ENCODE data around the gene ZBTB20.

DNA sequence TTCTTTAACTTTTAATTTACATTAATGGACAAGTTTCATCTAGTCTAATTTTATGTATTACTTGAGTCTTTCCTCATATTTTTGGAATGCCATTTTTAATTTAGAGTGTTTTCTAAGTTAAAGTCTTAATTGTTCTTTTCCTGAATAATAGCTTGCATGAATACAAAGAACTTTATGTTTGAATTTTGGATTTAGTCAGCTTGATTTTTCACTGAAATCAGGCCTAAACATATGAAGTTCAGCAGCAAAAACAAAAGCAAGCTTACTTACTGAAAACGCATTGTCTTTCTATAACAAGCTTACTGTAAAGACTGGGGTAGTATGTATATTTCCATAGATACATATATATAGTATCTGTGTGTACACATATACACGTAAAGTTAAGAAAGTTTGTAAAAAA, 126.0 kb downstream of the ZBTB20 start:
- TF ChIP-seq, protein P1, sequence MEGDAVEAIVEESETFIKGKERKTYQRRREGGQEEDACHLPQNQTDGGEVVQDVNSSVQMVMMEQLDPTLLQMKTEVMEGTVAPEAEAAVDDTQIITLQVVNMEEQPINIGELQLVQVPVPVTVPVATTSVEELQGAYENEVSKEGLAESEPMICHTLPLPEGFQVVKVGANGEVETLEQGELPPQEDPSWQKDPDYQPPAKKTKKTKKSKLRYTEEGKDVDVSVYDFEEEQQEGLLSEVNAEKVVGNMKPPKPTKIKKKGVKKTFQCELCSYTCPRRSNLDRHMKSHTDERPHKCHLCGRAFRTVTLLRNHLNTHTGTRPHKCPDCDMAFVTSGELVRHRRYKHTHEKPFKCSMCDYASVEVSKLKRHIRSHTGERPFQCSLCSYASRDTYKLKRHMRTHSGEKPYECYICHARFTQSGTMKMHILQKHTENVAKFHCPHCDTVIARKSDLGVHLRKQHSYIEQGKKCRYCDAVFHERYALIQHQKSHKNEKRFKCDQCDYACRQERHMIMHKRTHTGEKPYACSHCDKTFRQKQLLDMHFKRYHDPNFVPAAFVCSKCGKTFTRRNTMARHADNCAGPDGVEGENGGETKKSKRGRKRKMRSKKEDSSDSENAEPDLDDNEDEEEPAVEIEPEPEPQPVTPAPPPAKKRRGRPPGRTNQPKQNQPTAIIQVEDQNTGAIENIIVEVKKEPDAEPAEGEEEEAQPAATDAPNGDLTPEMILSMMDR (IDR thresholded peaks at IDR 0.05; ENCODE audit: low read depth, low read length, missing input control): no peak
- TF ChIP-seq NR2F2 (IDR thresholded peaks at IDR 0.05): no peak
- no peak for TF ChIP-seq YY1 (IDR thresholded peaks at IDR 0.05)
- TF ChIP-seq GABPA (IDR thresholded peaks at IDR 0.05 in 1 of 2, conservative IDR thresholded peaks at IDR 0.05 in 1 of 2): no peak
- TF ChIP-seq TAF1 (conservative IDR thresholded peaks at IDR 0.05): no peak
- TF ChIP-seq, protein P2, sequence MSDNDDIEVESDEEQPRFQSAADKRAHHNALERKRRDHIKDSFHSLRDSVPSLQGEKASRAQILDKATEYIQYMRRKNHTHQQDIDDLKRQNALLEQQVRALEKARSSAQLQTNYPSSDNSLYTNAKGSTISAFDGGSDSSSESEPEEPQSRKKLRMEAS (IDR thresholded peaks at IDR 0.05): no peak
- TF ChIP-seq, protein P3, sequence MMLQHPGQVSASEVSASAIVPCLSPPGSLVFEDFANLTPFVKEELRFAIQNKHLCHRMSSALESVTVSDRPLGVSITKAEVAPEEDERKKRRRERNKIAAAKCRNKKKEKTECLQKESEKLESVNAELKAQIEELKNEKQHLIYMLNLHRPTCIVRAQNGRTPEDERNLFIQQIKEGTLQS (IDR thresholded peaks at IDR 0.05): no peak
- no peak for TF ChIP-seq FOXA1 (IDR thresholded peaks at IDR 0.05)
- TF ChIP-seq, protein P4, sequence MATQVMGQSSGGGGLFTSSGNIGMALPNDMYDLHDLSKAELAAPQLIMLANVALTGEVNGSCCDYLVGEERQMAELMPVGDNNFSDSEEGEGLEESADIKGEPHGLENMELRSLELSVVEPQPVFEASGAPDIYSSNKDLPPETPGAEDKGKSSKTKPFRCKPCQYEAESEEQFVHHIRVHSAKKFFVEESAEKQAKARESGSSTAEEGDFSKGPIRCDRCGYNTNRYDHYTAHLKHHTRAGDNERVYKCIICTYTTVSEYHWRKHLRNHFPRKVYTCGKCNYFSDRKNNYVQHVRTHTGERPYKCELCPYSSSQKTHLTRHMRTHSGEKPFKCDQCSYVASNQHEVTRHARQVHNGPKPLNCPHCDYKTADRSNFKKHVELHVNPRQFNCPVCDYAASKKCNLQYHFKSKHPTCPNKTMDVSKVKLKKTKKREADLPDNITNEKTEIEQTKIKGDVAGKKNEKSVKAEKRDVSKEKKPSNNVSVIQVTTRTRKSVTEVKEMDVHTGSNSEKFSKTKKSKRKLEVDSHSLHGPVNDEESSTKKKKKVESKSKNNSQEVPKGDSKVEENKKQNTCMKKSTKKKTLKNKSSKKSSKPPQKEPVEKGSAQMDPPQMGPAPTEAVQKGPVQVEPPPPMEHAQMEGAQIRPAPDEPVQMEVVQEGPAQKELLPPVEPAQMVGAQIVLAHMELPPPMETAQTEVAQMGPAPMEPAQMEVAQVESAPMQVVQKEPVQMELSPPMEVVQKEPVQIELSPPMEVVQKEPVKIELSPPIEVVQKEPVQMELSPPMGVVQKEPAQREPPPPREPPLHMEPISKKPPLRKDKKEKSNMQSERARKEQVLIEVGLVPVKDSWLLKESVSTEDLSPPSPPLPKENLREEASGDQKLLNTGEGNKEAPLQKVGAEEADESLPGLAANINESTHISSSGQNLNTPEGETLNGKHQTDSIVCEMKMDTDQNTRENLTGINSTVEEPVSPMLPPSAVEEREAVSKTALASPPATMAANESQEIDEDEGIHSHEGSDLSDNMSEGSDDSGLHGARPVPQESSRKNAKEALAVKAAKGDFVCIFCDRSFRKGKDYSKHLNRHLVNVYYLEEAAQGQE (IDR thresholded peaks at IDR 0.05): no peak
- no peak for TF ChIP-seq RAD21 (IDR thresholded peaks at IDR 0.05)

Measured in liver (tissue), 3 donors.